Left ventricle myocardium superior (tissue), 1 donor: ENCODE data around the gene STIM1. TPM values are rescaled to one million over a fixed set of nuclear protein-coding genes. Genes with fewer than 3 reads are reported as not detected.
"Not testable (repeated sequence)": the region's sequence is repeated elsewhere in the genome, so short reads cannot be mapped to it uniquely, and the experiment has no call there.

Experiments
- ATAC-seq: fragments of 200-7000 bp; cut with Tn5 transposase; one replicate; pipeline ENCODE4 v1.9.1; 2020; ENCODE audit warnings: mild to moderate bottlenecking, moderate library complexity
- DNase-seq: peaks from one replicate; pipeline ENCODE4 v3.0.0-alpha.2; 2020
- intact Hi-C: fragments of 100-400 bp; cut with micrococcal nuclease; formaldehyde crosslinking; loops from one replicate; pipeline ENCODE4 v1.11.0; 2022
- total RNA-seq: library from RNA; stranded (reverse); fragmentation: NEBNext Ultra II Directional; extraction: Animal tissue kit (Norgen Biotek cat#: 25700); gene quantifications from one replicate; pipeline ENCODE4 v1.2.1, GENCODE V29; 2021
- donor health status: DM: no; HTN: yes; CAD: no; lungs with severe emphysema.

The STIM1 gene
- total RNA-seq, 1 donor from 2014 or later = 17.0 TPM

- ATAC-seq (no peak), DNase-seq (no peak)
- intact Hi-C loops = no loop called here
These were observed 247.8 kb downstream of the STIM1 start for GRCh38 chr11:4103269-4103668.

DNA sequence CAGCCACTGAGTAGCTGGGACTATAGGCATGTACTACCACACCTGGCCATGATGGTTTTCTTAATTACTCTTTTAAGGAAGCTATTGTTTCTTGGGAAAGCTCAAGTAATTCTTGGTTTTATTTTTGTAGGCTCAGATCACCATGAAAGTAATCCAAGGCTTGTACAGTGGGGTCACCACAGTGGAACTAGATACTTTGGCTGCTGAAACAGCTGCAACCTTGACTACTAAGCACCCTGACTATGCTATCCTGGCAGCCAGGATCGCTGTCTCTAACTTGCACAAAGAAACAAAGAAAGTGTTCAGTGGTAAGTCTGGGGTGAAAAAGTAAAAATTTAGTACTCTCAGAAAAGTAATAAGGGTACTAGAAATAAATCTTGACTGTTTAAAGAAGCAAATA is 250.5 kb downstream of the STIM1 start:
- DNase-seq = no peak
- intact Hi-C loops = no loop called here
- no peak for ATAC-seq

- intact Hi-C loops = no loop called here
- no peak for ATAC-seq
These were observed 256.4 kb downstream of the STIM1 start for GRCh38 chr11:4111834-4112233.

DNA sequence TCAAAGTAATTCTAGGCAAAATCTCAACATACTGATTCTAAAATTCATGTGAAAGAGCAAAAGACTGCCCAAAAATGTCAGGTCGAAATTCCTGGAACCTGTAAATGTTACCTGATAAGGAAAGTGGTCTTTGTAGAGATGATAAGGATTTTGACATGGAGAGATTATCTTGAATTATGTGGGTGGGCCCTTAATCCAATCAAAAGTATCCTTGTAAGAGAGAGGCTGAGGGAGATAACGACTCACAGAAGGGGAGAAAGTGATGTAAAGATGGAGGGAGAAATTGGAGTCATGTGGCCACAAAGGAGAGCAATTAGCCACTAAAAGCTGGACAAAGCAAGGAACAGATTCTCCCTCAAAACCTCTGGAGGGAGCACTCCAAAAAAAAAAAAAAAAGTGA is 259.7 kb downstream of the STIM1 start:
- ATAC-seq (no peak), DNase-seq (no peak)
- intact Hi-C loops = no loop called here

More at GRCh38 chr11:4111834-4112233, 256.4 kb downstream of the STIM1 start:
- no peak for DNase-seq

DNA sequence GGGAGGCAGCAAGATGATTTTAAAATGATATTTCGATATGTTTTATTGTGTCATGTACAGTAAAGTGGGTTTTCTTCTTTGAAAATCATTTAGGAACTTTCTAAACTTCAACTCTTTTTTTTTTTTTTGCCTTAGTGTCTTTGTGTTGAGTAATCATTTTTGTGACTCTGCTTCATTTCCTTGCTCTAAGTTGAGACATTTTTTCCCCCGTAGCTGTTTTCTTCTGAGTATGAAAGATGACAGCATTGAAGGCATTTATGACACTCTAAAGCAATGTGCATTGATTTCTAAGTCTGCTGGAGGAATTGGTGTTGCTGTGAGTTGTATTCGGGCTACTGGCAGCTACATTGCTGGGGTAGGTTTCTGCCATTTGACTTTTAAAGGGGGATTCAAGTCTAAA is 262.6 kb downstream of the STIM1 start:
- ATAC-seq = no peak
- intact Hi-C loops = no loop called here
- no peak for DNase-seq

GRCh38 chr11:4123218-4123617 is 267.8 kb downstream of the STIM1 start:
- no peak for DNase-seq
- ATAC-seq = no peak
- intact Hi-C loops = no loop called here

- DNase-seq = no peak
- ATAC-seq = no peak
- intact Hi-C loops = no loop called here
These were observed 269.7 kb downstream of the STIM1 start for GRCh38 chr11:4125141-4125540.

- DNase-seq (no peak), ATAC-seq (no peak)
- intact Hi-C loops = no loop called here
These were observed 271.9 kb downstream of the STIM1 start for GRCh38 chr11:4127357-4127756.

GRCh38 chr11:4130219-4130618 is 274.8 kb downstream of the STIM1 start:
- DNase-seq, ATAC-seq, intact Hi-C loops: not testable (repeated sequence)

GRCh38 chr11:4134806-4135205 is 279.3 kb downstream of the STIM1 start:
- DNase-seq = no peak
- intact Hi-C loops = no loop called here
- no peak for ATAC-seq

GRCh38 chr11:4138497-4138896 is 283.0 kb downstream of the STIM1 start:
- ATAC-seq (no peak), DNase-seq (no peak)
- intact Hi-C loops = no loop called here

- intact Hi-C loops = no loop called here
- DNase-seq (no peak), ATAC-seq (no peak)
These were observed 284.7 kb downstream of the STIM1 start for GRCh38 chr11:4140067-4140636.

Other genes with a start within 250 kb of the STIM1 start
- 4.6 TPM for gene ART5, start 213.7 kb upstream of the STIM1 start, total RNA-seq
- gene ART1, start 210.5 kb upstream of the STIM1 start, total RNA-seq = 0.52 TPM
- gene CHRNA10, start 184.3 kb upstream of the STIM1 start, total RNA-seq = 0.89 TPM
- 40.3 TPM for gene NUP98, start 58.1 kb upstream of the STIM1 start, total RNA-seq
- gene PGAP2, start 47.1 kb upstream of the STIM1 start, total RNA-seq = 19.6 TPM
- gene RHOG, start 14.7 kb upstream of the STIM1 start, total RNA-seq = 18.6 TPM
- gene RRM1, start 239.1 kb downstream of the STIM1 start, total RNA-seq = 28.5 TPM